ENCODE data around the gene BTBD2.

Gene BTBD2

DNA sequence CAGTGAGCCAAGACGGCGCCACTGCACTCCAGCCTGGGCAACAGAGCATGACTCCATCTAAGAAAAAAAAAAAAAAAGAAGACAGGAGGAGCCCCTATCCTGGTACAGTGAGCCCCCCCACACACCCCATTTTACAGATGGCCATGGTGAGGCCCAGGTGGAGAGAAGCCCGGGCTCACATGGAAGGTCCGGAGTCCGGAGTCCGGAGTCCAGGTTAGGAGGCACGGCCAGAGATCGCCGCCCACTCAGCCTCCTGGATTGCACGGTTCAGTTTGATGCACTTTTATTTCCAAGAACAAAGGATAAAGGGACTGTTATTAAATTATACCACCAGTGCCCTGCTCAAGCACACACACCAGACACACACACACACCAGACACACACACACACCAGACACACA lies 11.3 kb upstream of the BTBD2 start:
- H3K36me3 ChIP-seq (ENCODE audit: insufficient read depth, low read length) = no peaks in the 10 kb centered on the region
- no peak overlapping the region for H2AFZ ChIP-seq (ENCODE audit: low read length, unreplicated experiment)
- H3K27me3 ChIP-seq (ENCODE audit: insufficient read depth, low read length) = no peaks in the 10 kb centered on the region
- H3K27ac ChIP-seq (ENCODE audit: low read depth, low read length) = no peak overlapping the region
- H3K4me1 ChIP-seq (ENCODE audit: control insufficient read depth, insufficient read depth, low read length, unreplicated experiment) = peaks cover 12% of the 10 kb centered on the region
- H3K4me3 ChIP-seq (ENCODE audit: low read depth, low read length) = no peak overlapping the region
- no peaks in the 10 kb centered on the region for H3K79me2 ChIP-seq (ENCODE audit: control insufficient read depth, insufficient read depth, low read length, unreplicated experiment)

GRCh38 chr19:2022289-2022688 lies 6.8 kb upstream of the BTBD2 start:
- Histone ChIP-seq H3K27ac (ENCODE audit: low read depth, low read length) (no peak overlapping the region), H3K4me3 (ENCODE audit: low read depth, low read length) (no peak overlapping the region), H3K27me3 (ENCODE audit: insufficient read depth, low read length) (no peaks in the 10 kb centered on the region), H2AFZ (ENCODE audit: low read length, unreplicated experiment) (no peak overlapping the region), H3K36me3 (ENCODE audit: insufficient read depth, low read length) (no peaks in the 10 kb centered on the region), H3K79me2 (ENCODE audit: control insufficient read depth, insufficient read depth, low read length, unreplicated experiment) (no peaks in the 10 kb centered on the region), H3K4me1 (ENCODE audit: control insufficient read depth, insufficient read depth, low read length, unreplicated experiment) (no peaks in the 10 kb centered on the region)

DNA sequence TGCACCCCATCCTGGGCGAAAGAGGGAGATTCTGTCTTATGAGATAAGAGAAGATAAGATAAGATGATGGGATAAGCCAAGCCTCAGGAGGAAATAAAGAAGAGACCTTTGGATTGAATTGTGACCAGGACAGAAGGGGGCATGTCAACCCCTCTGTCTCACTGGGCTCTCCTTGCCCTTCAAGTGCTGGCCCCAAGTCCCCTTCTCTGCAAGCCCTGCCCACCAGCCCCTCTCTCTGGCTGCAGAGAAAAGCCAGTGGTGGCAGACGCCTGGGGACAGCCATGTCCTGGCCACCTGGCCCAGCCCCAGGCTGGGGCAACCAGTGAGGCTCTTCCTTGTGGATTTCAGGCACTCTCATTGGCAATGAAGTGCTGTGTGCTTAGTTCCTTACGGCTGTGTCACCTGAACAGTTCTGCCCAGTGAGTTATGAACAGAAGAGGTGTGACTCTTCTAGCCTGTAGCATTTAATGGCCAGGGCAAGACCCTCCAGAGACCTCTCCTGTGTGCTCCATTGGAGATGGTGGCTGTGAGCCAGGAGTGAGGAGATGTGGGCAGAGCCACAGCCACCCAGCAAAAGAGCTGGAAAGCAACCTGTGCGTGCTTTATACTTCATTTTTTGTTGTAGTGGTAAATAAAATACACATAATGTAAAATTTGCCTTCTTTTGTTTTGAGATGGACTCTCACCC lies 6.1 kb upstream of the BTBD2 start:
- Histone ChIP-seq H3K4me3 (ENCODE audit: low read depth, low read length) (no peak overlapping the region), H3K79me2 (ENCODE audit: control insufficient read depth, insufficient read depth, low read length, unreplicated experiment) (no peaks in the 10 kb centered on the region), H3K4me1 (ENCODE audit: control insufficient read depth, insufficient read depth, low read length, unreplicated experiment) (no peaks in the 10 kb centered on the region), H3K36me3 (ENCODE audit: insufficient read depth, low read length) (no peaks in the 10 kb centered on the region), H3K27me3 (ENCODE audit: insufficient read depth, low read length) (no peaks in the 10 kb centered on the region), H3K27ac (ENCODE audit: low read depth, low read length) (no peak overlapping the region), H2AFZ (ENCODE audit: low read length, unreplicated experiment) (no peak overlapping the region)

DNA sequence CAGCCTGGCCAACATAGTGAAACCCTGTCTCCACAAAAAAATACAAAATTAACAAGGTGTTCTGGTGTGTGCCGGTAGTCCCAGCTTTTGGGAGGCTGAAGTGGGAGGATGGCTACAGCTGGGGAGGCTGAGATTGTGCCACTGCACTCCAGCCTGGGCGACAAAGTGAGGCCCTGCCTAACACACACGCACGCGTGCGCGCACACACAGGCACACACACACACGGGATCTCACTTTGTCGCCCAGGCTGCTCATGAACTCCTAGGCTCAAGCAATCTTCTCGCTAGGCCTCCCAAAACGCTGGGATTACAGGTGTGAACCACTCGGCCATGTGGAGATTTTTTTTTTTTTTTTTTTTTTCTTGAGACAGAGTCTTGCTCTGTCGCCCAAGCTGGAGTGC lies 3.2 kb upstream of the BTBD2 start:
- H2AFZ ChIP-seq (ENCODE audit: low read length, unreplicated experiment) = no peak overlapping the region
- peaks cover 11% of the 10 kb centered on the region for H3K79me2 ChIP-seq (ENCODE audit: control insufficient read depth, insufficient read depth, low read length, unreplicated experiment)
- H3K27me3 ChIP-seq (ENCODE audit: insufficient read depth, low read length) = no peaks in the 10 kb centered on the region
- no peak overlapping the region for H3K4me3 ChIP-seq (ENCODE audit: low read depth, low read length)
- peaks cover 3% of the 10 kb centered on the region for H3K4me1 ChIP-seq (ENCODE audit: control insufficient read depth, insufficient read depth, low read length, unreplicated experiment)
- H3K27ac ChIP-seq (ENCODE audit: low read depth, low read length) = no peak overlapping the region
- no peaks in the 10 kb centered on the region for H3K36me3 ChIP-seq (ENCODE audit: insufficient read depth, low read length)

GRCh38 chr19:2016041-2016807 lies 710 bp upstream of the BTBD2 start:
- Histone ChIP-seq H3K36me3 (ENCODE audit: insufficient read depth, low read length) (no peaks in the 10 kb centered on the region), H3K27me3 (ENCODE audit: insufficient read depth, low read length) (no peaks in the 10 kb centered on the region), H3K4me3 (ENCODE audit: low read depth, low read length) (peak overlapping the region; percentile 68), H3K79me2 (ENCODE audit: control insufficient read depth, insufficient read depth, low read length, unreplicated experiment) (peaks cover 26% of the 10 kb centered on the region), H3K27ac (ENCODE audit: low read depth, low read length) (no peak overlapping the region), H3K4me1 (ENCODE audit: control insufficient read depth, insufficient read depth, low read length, unreplicated experiment) (peaks cover 3% of the 10 kb centered on the region), H2AFZ (ENCODE audit: low read length, unreplicated experiment) (no peak overlapping the region)

DNA sequence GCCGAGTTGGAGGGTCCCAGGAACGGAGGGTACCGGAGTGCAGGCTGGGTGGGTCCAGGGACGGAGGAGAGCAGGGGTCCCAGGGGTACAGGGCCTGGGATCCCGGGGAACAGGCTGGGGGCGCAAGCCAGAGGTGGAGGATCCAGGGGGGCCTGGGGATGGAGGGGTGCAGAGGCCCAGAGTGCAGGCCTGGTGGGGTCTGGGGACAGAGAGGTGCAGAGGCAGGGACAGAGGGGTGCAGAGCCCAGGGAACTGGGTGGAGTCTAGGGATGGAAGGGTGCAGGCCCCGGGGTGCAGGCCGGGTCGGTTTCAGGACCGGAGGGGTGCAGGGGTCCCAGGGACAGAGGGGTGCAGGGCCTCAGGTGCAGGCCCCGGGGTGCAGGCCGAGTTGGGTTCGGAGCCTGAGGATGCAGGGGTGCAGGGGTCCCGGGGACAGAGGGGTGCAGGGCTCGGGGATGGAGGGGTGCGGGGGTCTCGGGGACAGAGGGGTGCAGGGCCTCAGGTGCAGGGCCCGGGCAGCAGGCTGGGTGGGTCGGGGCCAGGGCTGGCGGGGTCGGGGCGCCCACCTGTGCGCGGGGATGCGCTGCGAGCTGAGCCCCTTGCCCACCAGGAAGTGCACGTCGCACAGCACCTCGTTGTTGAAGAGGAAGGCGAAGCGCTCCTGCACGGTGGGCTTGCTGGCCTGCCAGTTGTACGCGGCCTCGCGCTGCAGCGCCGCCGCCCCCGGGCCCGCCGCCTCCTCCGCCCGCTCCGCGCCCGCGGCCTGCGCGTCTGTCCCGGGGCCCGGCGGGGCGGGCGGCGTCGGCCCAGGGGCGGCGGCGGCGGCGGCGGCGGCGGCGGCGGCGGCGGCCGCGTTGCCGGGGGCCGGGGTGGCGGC lies 545 bp downstream of the BTBD2 start:
- Histone ChIP-seq H3K79me2 (ENCODE audit: control insufficient read depth, insufficient read depth, low read length, unreplicated experiment) (peaks cover 30% of the 10 kb centered on the region), H3K4me1 (ENCODE audit: control insufficient read depth, insufficient read depth, low read length, unreplicated experiment) (peaks cover 3% of the 10 kb centered on the region), H3K4me3 (ENCODE audit: low read depth, low read length) (peak overlapping the region; percentile 80), H3K27me3 (ENCODE audit: insufficient read depth, low read length) (no peaks in the 10 kb centered on the region), H3K27ac (ENCODE audit: low read depth, low read length) (no peak overlapping the region), H2AFZ (ENCODE audit: low read length, unreplicated experiment) (no peak overlapping the region), H3K36me3 (ENCODE audit: insufficient read depth, low read length) (no peaks in the 10 kb centered on the region)

DNA sequence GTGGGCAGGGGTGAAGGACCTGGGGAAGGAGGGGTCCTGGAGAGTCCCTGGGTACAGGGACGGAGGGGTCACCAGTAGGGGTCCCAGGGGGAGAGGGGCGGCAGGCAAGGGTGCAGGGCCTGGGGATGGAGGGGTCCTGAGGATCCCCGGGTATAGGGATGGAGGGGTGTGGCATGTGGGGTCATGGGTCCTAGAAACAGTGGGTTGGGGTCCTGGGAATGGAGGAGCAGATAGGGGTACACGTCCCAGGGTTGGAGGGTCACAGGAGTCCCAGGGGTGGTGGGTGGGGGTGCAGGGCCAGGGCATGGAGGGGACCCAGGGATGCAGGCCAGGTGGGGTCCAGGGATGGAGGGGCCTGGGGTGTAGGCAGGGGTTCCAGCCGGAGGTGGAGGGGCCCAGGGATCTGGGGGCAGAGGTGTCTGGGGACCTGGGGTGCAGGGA lies 1.4 kb downstream of the BTBD2 start:
- Histone ChIP-seq H3K27ac (ENCODE audit: low read depth, low read length) (no peak overlapping the region), H3K4me1 (ENCODE audit: control insufficient read depth, insufficient read depth, low read length, unreplicated experiment) (peaks cover 3% of the 10 kb centered on the region), H3K36me3 (ENCODE audit: insufficient read depth, low read length) (no peaks in the 10 kb centered on the region), H3K4me3 (ENCODE audit: low read depth, low read length) (peak overlapping the region; percentile 80; the same call in 1 of the 2 replicates), H3K79me2 (ENCODE audit: control insufficient read depth, insufficient read depth, low read length, unreplicated experiment) (peaks cover 30% of the 10 kb centered on the region), H3K27me3 (ENCODE audit: insufficient read depth, low read length) (no peaks in the 10 kb centered on the region), H2AFZ (ENCODE audit: low read length, unreplicated experiment) (no peak overlapping the region)

GRCh38 chr19:2013683-2013961 lies 1.9 kb downstream of the BTBD2 start:
- Histone ChIP-seq H3K36me3 (ENCODE audit: insufficient read depth, low read length) (no peaks in the 10 kb centered on the region), H3K27me3 (ENCODE audit: insufficient read depth, low read length) (no peaks in the 10 kb centered on the region), H3K4me1 (ENCODE audit: control insufficient read depth, insufficient read depth, low read length, unreplicated experiment) (peaks cover 3% of the 10 kb centered on the region), H3K27ac (ENCODE audit: low read depth, low read length) (no peak overlapping the region), H3K4me3 (ENCODE audit: low read depth, low read length) (no peak overlapping the region; the same call in 1 of the 2 replicates), H2AFZ (ENCODE audit: low read length, unreplicated experiment) (no peak overlapping the region), H3K79me2 (ENCODE audit: control insufficient read depth, insufficient read depth, low read length, unreplicated experiment) (peaks cover 30% of the 10 kb centered on the region)

DNA sequence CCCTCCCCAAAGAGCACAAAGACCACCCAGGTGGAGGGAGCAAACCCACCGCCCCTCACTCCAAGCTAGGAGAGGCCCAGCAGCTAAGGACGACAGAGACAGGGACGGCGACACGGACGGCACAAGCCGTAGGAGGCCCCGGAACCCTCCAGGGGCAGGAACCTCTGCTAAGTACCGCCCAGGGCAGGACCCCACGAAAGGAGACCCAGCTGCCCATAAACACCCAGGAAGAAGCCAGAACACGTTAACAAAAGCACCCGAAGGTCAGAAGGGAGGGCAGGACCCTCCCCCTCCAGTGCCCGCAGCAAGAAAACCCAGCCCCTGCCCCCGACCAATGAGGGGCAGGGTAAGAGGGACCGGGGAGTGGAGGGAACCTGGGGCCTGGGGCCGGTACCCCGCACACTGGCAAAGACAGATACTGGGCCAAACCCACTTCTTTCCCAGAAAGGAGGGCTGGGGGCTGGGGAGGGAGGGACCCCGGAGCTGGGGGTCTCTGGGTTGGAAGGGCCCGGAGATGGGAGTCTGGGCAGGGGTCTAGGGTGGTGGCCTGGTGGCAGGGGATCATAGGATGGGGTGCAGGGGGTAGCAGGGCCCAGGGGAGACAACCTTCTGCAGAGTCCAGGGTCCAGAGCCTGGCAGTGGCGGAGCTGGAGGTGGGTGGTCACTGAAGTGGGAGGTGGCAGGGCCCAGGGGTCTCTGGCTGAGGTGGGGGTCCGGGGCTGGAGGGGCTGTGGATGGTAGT lies 2.4 kb downstream of the BTBD2 start:
- H3K79me2 ChIP-seq (ENCODE audit: control insufficient read depth, insufficient read depth, low read length, unreplicated experiment) = peaks cover 30% of the 10 kb centered on the region
- H2AFZ ChIP-seq (ENCODE audit: low read length, unreplicated experiment) = no peak overlapping the region
- no peaks in the 10 kb centered on the region for H3K36me3 ChIP-seq (ENCODE audit: insufficient read depth, low read length)
- H3K4me1 ChIP-seq (ENCODE audit: control insufficient read depth, insufficient read depth, low read length, unreplicated experiment) = peaks cover 3% of the 10 kb centered on the region
- H3K4me3 ChIP-seq (ENCODE audit: low read depth, low read length) = no peak overlapping the region; the same call in 1 of the 2 replicates
- no peak overlapping the region for H3K27ac ChIP-seq (ENCODE audit: low read depth, low read length)
- H3K27me3 ChIP-seq (ENCODE audit: insufficient read depth, low read length) = no peaks in the 10 kb centered on the region

GRCh38 chr19:2011169-2011568 lies 4.3 kb downstream of the BTBD2 start:
- Histone ChIP-seq H3K36me3 (ENCODE audit: insufficient read depth, low read length) (no peaks in the 10 kb centered on the region), H2AFZ (ENCODE audit: low read length, unreplicated experiment) (no peak overlapping the region), H3K79me2 (ENCODE audit: control insufficient read depth, insufficient read depth, low read length, unreplicated experiment) (peaks cover 30% of the 10 kb centered on the region), H3K27ac (ENCODE audit: low read depth, low read length) (no peak overlapping the region), H3K27me3 (ENCODE audit: insufficient read depth, low read length) (no peaks in the 10 kb centered on the region), H3K4me3 (ENCODE audit: low read depth, low read length) (no peak overlapping the region), H3K4me1 (ENCODE audit: control insufficient read depth, insufficient read depth, low read length, unreplicated experiment) (peaks cover 2% of the 10 kb centered on the region)
